ENCODE measurements around the gene DCDC1. TPM values are rescaled to one million over a fixed set of nuclear protein-coding genes. Genes with fewer than 3 reads are reported as not detected.
"Not testable (repeated sequence)": the region's sequence is repeated elsewhere in the genome, so short reads cannot be mapped to it uniquely, and the experiment has no call there.

The DCDC1 gene
- total RNA-seq, 6 experiments from 2014 or later: not detected

DNA sequence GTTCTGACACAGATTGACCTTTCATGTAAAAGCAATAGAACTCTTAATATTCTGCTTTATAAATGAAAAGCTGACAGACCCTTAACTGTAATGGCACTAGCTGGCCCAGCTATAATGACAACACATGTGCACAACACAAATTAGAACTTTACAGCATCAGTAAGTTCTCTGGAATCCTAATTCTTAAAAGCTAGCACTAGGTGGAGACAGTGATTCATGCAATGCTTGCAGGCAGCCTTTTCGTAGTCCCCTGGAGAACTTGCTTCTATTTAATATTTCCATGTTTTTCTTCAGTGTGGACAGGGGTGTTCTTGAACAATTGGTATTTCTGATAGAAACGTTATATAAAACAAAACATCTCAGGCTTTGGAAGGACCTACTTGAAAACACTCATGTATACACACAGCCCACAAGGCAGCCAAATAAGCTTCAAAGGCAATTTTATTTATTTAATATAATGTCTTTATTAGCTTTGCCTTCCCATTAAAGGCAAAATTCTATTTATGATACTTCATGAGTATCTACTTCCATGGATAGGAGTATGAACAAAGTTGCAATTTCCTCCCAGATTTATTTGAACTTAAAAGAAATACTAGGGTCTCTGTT, 409.0 kb downstream of the DCDC1 start:
- H3K4me3 Mint-ChIP-seq: no peak overlapping the region
- peak; percentile 47; the same call in 1 of the 2 replicates for TF ChIP-seq CTCF (IDR thresholded peaks at IDR 0.05)
- no peak overlapping the region for H3K27ac Mint-ChIP-seq
- no peaks in the 10 kb centered on the region for H3K36me3 Mint-ChIP-seq (ENCODE audit: low read depth)
- DNase-seq: peak; percentile 8
- no peaks in the 10 kb centered on the region for H3K4me1 Mint-ChIP-seq (ENCODE audit: low read depth)
- peaks cover 3% of the 10 kb centered on the region; the same call in 1 of the 2 replicates for H3K27me3 Mint-ChIP-seq (ENCODE audit: insufficient read depth)
- peaks cover 15% of the 10 kb centered on the region for H3K9me3 Mint-ChIP-seq

- no peaks in the 10 kb centered on the region for H3K36me3 Mint-ChIP-seq (ENCODE audit: low read depth)
- DNase-seq: no peak
- peaks cover 20% of the 10 kb centered on the region for H3K9me3 Mint-ChIP-seq
- no peaks in the 10 kb centered on the region for H3K4me1 Mint-ChIP-seq (ENCODE audit: low read depth)
- no peak for TF ChIP-seq CTCF (IDR thresholded peaks at IDR 0.05)
- no peak overlapping the region for H3K27ac Mint-ChIP-seq
- H3K27me3 Mint-ChIP-seq (ENCODE audit: insufficient read depth): peaks cover 3% of the 10 kb centered on the region; the same call in 1 of the 2 replicates
- no peak overlapping the region for H3K4me3 Mint-ChIP-seq
These were observed 412.8 kb downstream of the DCDC1 start for GRCh38 chr11:30956751-30957150.

DNA sequence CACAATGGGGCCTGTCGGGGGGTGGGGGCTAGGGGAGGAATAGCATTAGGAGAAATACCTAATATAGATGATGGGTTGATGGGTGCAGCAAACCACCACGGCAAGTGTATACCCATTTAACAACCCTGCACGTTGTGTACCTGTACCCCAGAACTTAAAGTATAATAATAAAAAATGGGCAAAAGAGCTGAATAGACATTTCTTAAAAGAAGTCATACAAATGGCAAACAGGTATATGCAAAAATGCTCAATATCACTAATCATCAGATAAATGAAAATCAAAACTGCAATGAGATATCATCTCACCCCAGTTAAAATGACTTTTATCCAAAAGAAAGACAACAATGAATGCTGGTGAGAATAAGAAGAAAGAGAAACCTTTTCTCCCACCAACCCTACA, 419.7 kb downstream of the DCDC1 start:
- H3K27me3 Mint-ChIP-seq (ENCODE audit: insufficient read depth): no peaks in the 10 kb centered on the region
- no peak for DNase-seq
- H3K9me3 Mint-ChIP-seq: peaks cover 50% of the 10 kb centered on the region
- H3K4me1 Mint-ChIP-seq (ENCODE audit: low read depth): no peaks in the 10 kb centered on the region
- no peak for TF ChIP-seq CTCF (IDR thresholded peaks at IDR 0.05)
- H3K27ac Mint-ChIP-seq: no peak overlapping the region
- no peak overlapping the region for H3K4me3 Mint-ChIP-seq
- H3K36me3 Mint-ChIP-seq (ENCODE audit: low read depth): no peaks in the 10 kb centered on the region

DNA sequence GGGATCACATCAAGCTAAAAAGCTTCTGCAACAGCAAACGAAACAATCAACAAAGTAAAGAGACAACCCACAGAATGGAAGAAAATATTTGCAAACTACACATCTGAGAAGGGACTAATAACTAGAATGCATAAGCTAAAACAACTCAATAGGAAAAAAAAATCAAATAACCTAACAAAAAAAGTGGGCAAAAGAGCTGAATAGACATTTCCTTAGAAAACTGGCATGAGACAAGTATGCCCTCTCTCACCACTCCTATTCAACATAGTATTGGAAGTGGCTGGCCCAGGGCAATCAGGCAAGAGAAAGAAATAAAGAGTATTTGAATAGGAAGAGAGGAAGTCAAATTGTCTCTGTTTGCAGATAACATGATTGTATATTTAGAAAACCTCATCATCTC, 421.8 kb downstream of the DCDC1 start:
- DNase-seq: not testable (repeated sequence)

GRCh38 chr11:30938810-30939209, 430.7 kb downstream of the DCDC1 start:
- DNase-seq: no peak
- no peak overlapping the region for H3K4me3 Mint-ChIP-seq

More for the DNA sequence above, 421.8 kb downstream of the DCDC1 start:
- H3K27me3 Mint-ChIP-seq (ENCODE audit: insufficient read depth); H3K4me3 Mint-ChIP-seq; H3K27ac Mint-ChIP-seq; H3K4me1 Mint-ChIP-seq (ENCODE audit: low read depth); H3K36me3 Mint-ChIP-seq (ENCODE audit: low read depth): not testable (repeated sequence)
- H3K9me3 Mint-ChIP-seq: peaks cover 52% of the 10 kb centered on the region

More at GRCh38 chr11:30938810-30939209, 430.7 kb downstream of the DCDC1 start:
- H3K4me1 Mint-ChIP-seq (ENCODE audit: low read depth): no peaks in the 10 kb centered on the region
- H3K27me3 Mint-ChIP-seq (ENCODE audit: insufficient read depth): no peaks in the 10 kb centered on the region; the same call in 1 of the 2 replicates
- TF ChIP-seq CTCF (IDR thresholded peaks at IDR 0.05): no peak
- H3K36me3 Mint-ChIP-seq (ENCODE audit: low read depth): no peaks in the 10 kb centered on the region
- no peak overlapping the region for H3K27ac Mint-ChIP-seq
- peaks cover 29% of the 10 kb centered on the region for H3K9me3 Mint-ChIP-seq
